ENCODE measurements around the gene ANXA2R. TPM values are rescaled to one million over a fixed set of nuclear protein-coding genes. Genes with fewer than 3 reads are reported as not detected.
A peak's percentile ranks its signal among the peaks of the same experiment; 100 is the strongest.

The ANXA2R gene
- total and polyA plus RNA-seq, 9 of the 15 experiments (the other 6 are each of a cell fraction or from before 2014, with no cell fraction given), result 2.1 to 4.8 (median 3.4) TPM

DNA sequence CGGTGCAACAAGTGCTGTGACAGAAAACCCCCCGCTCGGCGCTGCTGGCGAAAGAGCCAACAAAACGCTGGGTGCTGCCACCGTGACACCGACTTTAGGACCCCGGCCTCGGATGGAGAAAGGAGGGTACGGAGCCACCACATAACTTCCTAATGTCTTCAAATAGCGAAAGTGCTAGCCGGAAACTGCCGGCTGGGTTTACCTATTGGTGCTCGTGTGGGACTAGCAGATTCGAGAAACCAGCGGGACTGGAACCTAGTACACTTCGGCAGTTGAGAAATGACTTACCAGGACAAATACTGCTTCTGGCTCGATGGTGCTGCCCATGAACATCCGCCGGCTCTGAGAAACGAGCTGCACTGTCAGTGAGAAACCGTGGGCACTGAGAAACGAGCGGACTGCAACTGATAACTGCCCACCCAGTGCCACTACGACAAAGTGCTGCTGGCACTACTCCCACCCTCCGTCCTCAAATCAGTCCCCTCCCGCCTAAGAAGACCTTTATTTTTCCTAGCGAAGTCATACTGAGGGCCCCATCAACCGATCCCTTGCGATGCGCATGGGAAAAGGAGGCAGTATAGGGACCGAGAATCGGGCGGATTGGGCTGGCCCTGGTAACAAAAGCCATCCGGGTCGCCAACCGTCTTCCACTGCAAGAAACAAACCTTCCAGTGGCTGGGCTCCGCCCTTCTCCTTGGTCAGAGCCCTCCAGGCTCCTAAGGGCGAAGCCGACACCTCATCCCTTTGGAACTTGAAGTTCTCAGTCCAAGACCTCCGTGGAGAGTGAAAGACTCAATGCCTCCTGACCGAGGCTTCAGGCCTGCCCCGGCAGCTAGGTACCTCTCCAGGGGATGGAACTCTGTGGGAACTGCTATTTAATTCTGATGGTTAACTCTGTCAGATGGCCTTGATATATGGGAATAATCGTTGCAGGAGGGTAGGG, 27.0 kb upstream of the ANXA2R start (continued):
- TF ChIP-seq, protein P1, sequence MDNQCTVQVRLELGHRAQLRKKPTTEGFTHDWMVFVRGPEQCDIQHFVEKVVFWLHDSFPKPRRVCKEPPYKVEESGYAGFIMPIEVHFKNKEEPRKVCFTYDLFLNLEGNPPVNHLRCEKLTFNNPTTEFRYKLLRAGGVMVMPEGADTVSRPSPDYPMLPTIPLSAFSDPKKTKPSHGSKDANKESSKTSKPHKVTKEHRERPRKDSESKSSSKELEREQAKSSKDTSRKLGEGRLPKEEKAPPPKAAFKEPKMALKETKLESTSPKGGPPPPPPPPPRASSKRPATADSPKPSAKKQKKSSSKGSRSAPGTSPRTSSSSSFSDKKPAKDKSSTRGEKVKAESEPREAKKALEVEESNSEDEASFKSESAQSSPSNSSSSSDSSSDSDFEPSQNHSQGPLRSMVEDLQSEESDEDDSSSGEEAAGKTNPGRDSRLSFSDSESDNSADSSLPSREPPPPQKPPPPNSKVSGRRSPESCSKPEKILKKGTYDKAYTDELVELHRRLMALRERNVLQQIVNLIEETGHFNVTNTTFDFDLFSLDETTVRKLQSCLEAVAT (IDR thresholded peaks at IDR 0.05), result peak; percentile 31 to 75; a peak in 3 of 4 replicates
- no peak for TF ChIP-seq ATF1 (CRISPR knock-in tag; IDR thresholded peaks at IDR 0.05)
- TF ChIP-seq ATF1 (tag; IDR thresholded peaks at IDR 0.05), result peak; percentile 83
- TF ChIP-seq HMGN3 (IDR thresholded peaks at IDR 0.05; ENCODE audit: borderline replicate concordance, extremely low read depth, insufficient read length, low read depth, low read length), result no peak
- peak in 1 of 3 experiments; percentile 3 for TF ChIP-seq YY1 (IDR thresholded peaks at IDR 0.05; ENCODE audit: borderline replicate concordance in 1 of 3, control insufficient read depth in 1 of 3, extremely low read depth in 1 of 3, insufficient read depth in 3 of 3, insufficient read length in 1 of 3, insufficient replicate concordance in 2 of 3, low read depth in 1 of 3, low read length in 2 of 3)
- TF ChIP-seq CXXC5 (CRISPR knock-in tag; IDR thresholded peaks at IDR 0.05), result no peak; the same call in 1 of the 2 replicates
- TF ChIP-seq EZH2 (IDR thresholded peaks at IDR 0.05; ENCODE audit: borderline replicate concordance, low read depth, low read length), result no peak
- no peak for TF ChIP-seq ILF3 (IDR thresholded peaks at IDR 0.05; ENCODE audit: borderline replicate concordance)
- TF ChIP-seq PHB (CRISPR knock-in tag; IDR thresholded peaks at IDR 0.05), result no peak
- TF ChIP-seq NCOA6 (IDR thresholded peaks at IDR 0.05), result no peak; the same call in 1 of the 2 replicates
- TF ChIP-seq NCOA4 (IDR thresholded peaks at IDR 0.05; ENCODE audit: partially characterized antibody), result no peak
- peak; percentile 47; the same call in 1 of the 2 replicates for TF ChIP-seq STAT5A (IDR thresholded peaks at IDR 0.05; ENCODE audit: borderline replicate concordance, low read length)
- TF ChIP-seq, protein P2, sequence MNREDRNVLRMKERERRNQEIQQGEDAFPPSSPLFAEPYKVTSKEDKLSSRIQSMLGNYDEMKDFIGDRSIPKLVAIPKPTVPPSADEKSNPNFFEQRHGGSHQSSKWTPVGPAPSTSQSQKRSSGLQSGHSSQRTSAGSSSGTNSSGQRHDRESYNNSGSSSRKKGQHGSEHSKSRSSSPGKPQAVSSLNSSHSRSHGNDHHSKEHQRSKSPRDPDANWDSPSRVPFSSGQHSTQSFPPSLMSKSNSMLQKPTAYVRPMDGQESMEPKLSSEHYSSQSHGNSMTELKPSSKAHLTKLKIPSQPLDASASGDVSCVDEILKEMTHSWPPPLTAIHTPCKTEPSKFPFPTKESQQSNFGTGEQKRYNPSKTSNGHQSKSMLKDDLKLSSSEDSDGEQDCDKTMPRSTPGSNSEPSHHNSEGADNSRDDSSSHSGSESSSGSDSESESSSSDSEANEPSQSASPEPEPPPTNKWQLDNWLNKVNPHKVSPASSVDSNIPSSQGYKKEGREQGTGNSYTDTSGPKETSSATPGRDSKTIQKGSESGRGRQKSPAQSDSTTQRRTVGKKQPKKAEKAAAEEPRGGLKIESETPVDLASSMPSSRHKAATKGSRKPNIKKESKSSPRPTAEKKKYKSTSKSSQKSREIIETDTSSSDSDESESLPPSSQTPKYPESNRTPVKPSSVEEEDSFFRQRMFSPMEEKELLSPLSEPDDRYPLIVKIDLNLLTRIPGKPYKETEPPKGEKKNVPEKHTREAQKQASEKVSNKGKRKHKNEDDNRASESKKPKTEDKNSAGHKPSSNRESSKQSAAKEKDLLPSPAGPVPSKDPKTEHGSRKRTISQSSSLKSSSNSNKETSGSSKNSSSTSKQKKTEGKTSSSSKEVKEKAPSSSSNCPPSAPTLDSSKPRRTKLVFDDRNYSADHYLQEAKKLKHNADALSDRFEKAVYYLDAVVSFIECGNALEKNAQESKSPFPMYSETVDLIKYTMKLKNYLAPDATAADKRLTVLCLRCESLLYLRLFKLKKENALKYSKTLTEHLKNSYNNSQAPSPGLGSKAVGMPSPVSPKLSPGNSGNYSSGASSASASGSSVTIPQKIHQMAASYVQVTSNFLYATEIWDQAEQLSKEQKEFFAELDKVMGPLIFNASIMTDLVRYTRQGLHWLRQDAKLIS (CRISPR knock-in tag; IDR thresholded peaks at IDR 0.05), result peak; percentile 89
- no peak for TF ChIP-seq ASH1L (IDR thresholded peaks at IDR 0.05; ENCODE audit: borderline replicate concordance, low read depth, partially characterized antibody)
- no peak for TF ChIP-seq ZSCAN29 (IDR thresholded peaks at IDR 0.05)
- no peak for TF ChIP-seq ARID1B (IDR thresholded peaks at IDR 0.05)
- TF ChIP-seq HLTF (IDR thresholded peaks at IDR 0.05), result no peak
- TF ChIP-seq ZNF253 (CRISPR knock-in tag; conservative IDR thresholded peaks at IDR 0.05), result no peak
- TF ChIP-seq POU5F1 (IDR thresholded peaks at IDR 0.05; ENCODE audit: borderline replicate concordance, low read depth, low read length, partially characterized antibody), result no peak
- TF ChIP-seq ZNF699 (CRISPR knock-in tag; IDR thresholded peaks at IDR 0.05; ENCODE audit: insufficient replicate concordance), result no peak
- no peak for TF ChIP-seq SP2 (IDR thresholded peaks at IDR 0.05; ENCODE audit: extremely low read depth, low read depth, low read length, poor library complexity, severe bottlenecking)
- TF ChIP-seq NR1H2 (CRISPR knock-in tag; IDR thresholded peaks at IDR 0.05), result no peak; the same call in 1 of the 2 replicates

All from K562 (cell line).